ENCODE measurements around the gene NPTXR. TPM values are rescaled to one million over a fixed set of nuclear protein-coding genes. Genes with fewer than 3 reads are reported as not detected.

The NPTXR gene
- total and polyA plus RNA-seq, 2 of the 4 experiments (the other 2 are of a cell fraction) = 0.36 to 2.2 TPM

DNA sequence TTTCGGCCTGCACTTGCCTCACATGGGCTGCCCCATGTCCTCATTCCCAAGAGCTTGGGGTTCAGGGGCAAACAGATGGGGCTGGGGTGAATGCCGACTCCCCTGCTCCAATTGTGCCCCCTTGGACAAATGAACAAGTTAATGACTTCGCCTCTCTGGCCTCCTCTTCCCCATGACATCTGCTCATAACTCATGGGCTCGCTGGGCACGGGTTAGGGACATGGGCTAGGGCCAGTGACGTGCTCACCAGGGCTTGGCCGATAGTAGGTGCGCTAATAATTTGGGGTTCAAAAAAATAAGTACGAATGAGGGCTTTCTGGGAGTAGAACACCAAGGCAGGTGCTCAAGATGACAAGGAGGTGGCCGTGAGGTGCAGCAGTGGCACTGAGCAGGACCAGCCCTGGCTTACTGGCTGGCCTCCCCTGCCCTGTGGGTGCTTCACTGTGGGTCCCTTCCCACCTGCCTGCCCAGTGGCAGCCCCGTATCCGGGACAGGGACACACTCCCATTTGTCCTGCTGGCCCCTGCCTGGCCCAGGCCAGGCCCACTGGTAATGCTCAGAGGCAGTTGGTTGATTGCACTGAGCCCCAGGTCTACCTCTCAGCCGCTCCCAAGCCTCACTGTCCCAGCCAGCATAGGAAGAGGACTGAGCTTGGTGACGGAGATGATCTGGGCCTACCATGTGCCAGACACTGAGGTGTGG, 15.9 kb upstream of the NPTXR start:
- dilution Hi-C loops (cut with HindIII; ENCODE audit: low sequenced_read_pairs, unreplicated experiment) = no loop called here
- no TSS peak for BruUV-seq (replicated peaks)

More for the DNA sequence above, 15.9 kb upstream of the NPTXR start:
- Histone ChIP-seq H3K79me1 (ENCODE audit: low read depth in 1 of 2, low read length in 2 of 2) (peaks cover 0 to 15% of the 10 kb centered on the region in 2 experiments; a peak in 2 of 4 replicates), H2BK20ac (ENCODE audit: low read depth, low read length) (no peak overlapping the region), H4K8ac (ENCODE audit: low read depth in 2 of 2, low read length in 2 of 2) (no peak overlapping the region), H2AK5ac (ENCODE audit: low read depth, low read length) (no peak overlapping the region), H3K27ac (ENCODE audit: insufficient read depth, low read length) (no peak overlapping the region), H2AFZ (replicated peaks; ENCODE audit: low read length, poor library complexity) (peak overlapping the region; percentile 10), H3K9me1 (ENCODE audit: insufficient read depth, low read length) (no peaks in the 10 kb centered on the region), H2AK9ac (replicated peaks; ENCODE audit: low read depth, low read length, poor library complexity) (peak overlapping the region; percentile 78), H2BK120ac (ENCODE audit: low read depth, low read length) (no peak overlapping the region), H3K23ac (ENCODE audit: low read depth, low read length) (no peak overlapping the region), H3K4ac (ENCODE audit: low read depth, low read length) (no peak overlapping the region), H3K14ac (replicated peaks; ENCODE audit: low read depth, low read length) (no peak overlapping the region), H3K18ac (ENCODE audit: low read depth, low read length) (no peak overlapping the region), H3K4me1 (ENCODE audit: control insufficient read depth, insufficient read depth, low read length) (no peaks in the 10 kb centered on the region; the same call in 1 of the 2 replicates), H3K9ac (ENCODE audit: low read depth, low read length) (no peak overlapping the region), H3K27me3 (ENCODE audit: control insufficient read depth, insufficient read depth, low read length) (peaks cover 6% of the 10 kb centered on the region), H2BK15ac (ENCODE audit: low read depth, low read length) (no peak overlapping the region), H3K36me3 (ENCODE audit: control insufficient read depth, insufficient read depth, low read length) (peaks cover 1% of the 10 kb centered on the region; the same call in 1 of the 2 replicates), H4K5ac (ENCODE audit: low read depth, low read length) (no peak overlapping the region), H3K9me3 (ENCODE audit: control insufficient read depth, insufficient read depth, low read length) (no peaks in the 10 kb centered on the region), H4K20me1 (ENCODE audit: insufficient read depth, low read length) (peaks cover 32% of the 10 kb centered on the region), H4K91ac (ENCODE audit: insufficient read depth, low read depth, low read length) (no peak overlapping the region), H2BK5ac (ENCODE audit: low read depth, low read length, poor library complexity, severe bottlenecking) (no peak overlapping the region), H3K4me2 (ENCODE audit: low read depth, low read length) (no peak overlapping the region), H3K4me3 (ENCODE audit: insufficient read depth, low read depth, low read length) (no peak overlapping the region), H3K56ac (ENCODE audit: extremely low read depth, insufficient read depth, low read length) (no peak overlapping the region)
- WGBS, 2 experiments (ENCODE audit: extremely low coverage in 2 of 2, insufficient read length in 1 of 2) = 72% methylated on average over 5 of the region's 14 CpGs; no CpG with 5 or more reads in 1 of the 2 experiments
- no peak; the same call in 1 of the 2 replicates for ATAC-seq (ENCODE audit: low read depth)
- TF ChIP-seq, protein P1, sequence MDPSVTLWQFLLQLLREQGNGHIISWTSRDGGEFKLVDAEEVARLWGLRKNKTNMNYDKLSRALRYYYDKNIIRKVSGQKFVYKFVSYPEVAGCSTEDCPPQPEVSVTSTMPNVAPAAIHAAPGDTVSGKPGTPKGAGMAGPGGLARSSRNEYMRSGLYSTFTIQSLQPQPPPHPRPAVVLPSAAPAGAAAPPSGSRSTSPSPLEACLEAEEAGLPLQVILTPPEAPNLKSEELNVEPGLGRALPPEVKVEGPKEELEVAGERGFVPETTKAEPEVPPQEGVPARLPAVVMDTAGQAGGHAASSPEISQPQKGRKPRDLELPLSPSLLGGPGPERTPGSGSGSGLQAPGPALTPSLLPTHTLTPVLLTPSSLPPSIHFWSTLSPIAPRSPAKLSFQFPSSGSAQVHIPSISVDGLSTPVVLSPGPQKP (IDR thresholded peaks at IDR 0.05; ENCODE audit: borderline replicate concordance, low read depth, low read length) = no peak
- TF ChIP-seq, protein P2, sequence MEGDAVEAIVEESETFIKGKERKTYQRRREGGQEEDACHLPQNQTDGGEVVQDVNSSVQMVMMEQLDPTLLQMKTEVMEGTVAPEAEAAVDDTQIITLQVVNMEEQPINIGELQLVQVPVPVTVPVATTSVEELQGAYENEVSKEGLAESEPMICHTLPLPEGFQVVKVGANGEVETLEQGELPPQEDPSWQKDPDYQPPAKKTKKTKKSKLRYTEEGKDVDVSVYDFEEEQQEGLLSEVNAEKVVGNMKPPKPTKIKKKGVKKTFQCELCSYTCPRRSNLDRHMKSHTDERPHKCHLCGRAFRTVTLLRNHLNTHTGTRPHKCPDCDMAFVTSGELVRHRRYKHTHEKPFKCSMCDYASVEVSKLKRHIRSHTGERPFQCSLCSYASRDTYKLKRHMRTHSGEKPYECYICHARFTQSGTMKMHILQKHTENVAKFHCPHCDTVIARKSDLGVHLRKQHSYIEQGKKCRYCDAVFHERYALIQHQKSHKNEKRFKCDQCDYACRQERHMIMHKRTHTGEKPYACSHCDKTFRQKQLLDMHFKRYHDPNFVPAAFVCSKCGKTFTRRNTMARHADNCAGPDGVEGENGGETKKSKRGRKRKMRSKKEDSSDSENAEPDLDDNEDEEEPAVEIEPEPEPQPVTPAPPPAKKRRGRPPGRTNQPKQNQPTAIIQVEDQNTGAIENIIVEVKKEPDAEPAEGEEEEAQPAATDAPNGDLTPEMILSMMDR (conservative IDR thresholded peaks at IDR 0.05; ENCODE audit: low read depth, low read length) = no peak
- TF ChIP-seq RCOR1 (IDR thresholded peaks at IDR 0.05; ENCODE audit: insufficient replicate concordance, low read length) (no peak), RFX5 (IDR thresholded peaks at IDR 0.05; ENCODE audit: low read depth, low read length) (no peak), MAFK (IDR thresholded peaks at IDR 0.05; ENCODE audit: low read depth, low read length) (no peak), RAD21 (IDR thresholded peaks at IDR 0.05; ENCODE audit: low read length) (no peak), MAZ (IDR thresholded peaks at IDR 0.05; ENCODE audit: borderline replicate concordance, low read depth, low read length) (no peak), SMC3 (IDR thresholded peaks at IDR 0.05; ENCODE audit: low read depth, low read length) (no peak), CEBPB (IDR thresholded peaks at IDR 0.05; ENCODE audit: low read depth, low read length) (no peak), CHD1 (IDR thresholded peaks at IDR 0.05; ENCODE audit: low read depth, low read length) (no peak)
- in situ Hi-C loops (cut with MboI; ENCODE audit: low sequenced_read_pairs) (loop anchor here (10.0 to 25.0 kb wide), 2 partner anchors 253 to 445 kb away; no protein-coding TSS in a partner anchor), intact Hi-C loops (cut with micrococcal nuclease) (no loop called here)
- DNase-seq = no peak
- ChIA-PET POLR2A (ENCODE audit: unreplicated experiment) (no interaction called here), CTCF (no interaction called here)

Data from IMR-90 (cell line).